ENCODE results near the gene ZFR.
"Not testable (repeated sequence)": the region's sequence is repeated elsewhere in the genome, so short reads cannot be mapped to it uniquely, and the experiment has no call there.

ZFR gene

GRCh38 chr5:32405507-32405906 is 39.0 kb downstream of the ZFR start:
- DNase-seq: no peak

DNA sequence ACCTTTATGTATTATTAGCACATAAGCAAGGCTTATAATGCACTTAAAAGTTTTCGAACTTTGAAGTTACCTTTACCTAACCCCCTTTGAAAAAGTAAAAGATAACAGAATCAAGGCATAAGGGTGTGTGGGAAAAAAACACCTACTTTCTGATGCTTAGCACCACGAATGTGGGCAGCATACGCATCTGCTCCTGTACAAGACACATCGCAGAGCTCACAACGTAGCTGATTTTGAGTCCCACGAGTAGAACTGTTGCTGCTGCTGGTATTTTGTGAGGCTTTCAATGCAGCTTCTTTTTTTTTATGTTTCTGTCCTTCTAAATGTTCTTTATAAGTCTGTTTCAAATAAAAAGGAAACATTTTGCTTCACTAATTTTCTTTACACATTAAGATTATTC is 40.8 kb downstream of the ZFR start:
- no peak for DNase-seq

DNA sequence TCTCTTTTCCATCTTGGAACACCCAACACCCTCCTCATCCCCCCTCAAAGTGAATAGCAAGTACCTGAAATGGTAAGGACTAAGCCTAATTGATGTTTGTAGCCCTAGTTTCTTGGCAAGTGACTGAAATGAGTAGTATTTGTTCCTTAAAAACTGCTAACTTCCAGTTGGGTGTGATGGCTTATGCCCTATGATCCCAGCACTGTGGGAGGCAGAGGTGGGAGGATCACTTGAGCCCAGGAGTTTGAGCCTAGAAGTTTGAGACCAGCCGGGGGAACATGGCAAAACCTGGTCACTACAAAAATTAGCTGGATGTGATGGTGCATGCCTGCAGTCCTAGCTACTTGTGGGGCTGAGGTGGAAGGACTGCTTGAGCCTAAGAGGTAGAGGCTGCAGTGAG is 44.1 kb downstream of the ZFR start:
- DNase-seq: no peak

DNA sequence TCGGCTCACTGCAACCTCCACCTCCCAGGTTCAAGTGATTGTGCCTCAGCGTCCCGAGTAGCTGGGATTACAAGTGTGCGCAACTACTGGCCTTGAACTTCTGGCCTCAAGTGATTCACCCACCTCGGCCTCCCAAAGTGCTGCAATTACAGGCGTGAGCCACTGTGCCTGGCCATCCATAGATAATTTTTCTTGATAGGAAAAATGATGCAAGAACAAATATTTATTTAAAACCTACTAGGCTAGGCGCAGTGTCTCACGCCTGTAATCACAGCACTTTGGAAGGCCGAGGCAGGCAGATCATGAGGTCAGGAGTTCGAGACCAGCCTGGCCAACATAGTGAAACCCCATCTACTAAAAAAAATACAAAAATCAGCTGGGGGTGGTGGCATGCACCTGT is 45.8 kb downstream of the ZFR start:
- DNase-seq: not testable (repeated sequence)

- DNase-seq: no peak
Observed at GRCh38 chr5:32394981-32395380, 49.6 kb downstream of the ZFR start.

DNA sequence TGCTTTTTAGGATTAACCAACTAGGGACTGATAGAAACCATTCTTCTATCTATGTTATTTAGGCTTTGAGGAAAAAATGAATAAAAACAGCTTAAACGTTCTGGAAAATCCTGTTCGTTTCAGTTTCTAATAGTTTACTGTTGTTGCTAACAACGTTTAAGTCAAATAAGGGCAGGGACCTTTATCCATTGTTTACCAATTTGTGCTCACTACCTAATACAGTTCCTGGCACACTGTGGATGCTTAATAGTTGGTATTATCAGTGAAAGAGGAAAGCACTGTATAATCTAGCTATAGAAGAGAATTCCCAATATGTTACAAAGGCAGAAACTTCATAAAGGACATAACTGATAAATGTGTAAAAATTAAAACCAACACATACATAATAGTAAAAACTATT is 52.5 kb downstream of the ZFR start:
- no peak for DNase-seq

GRCh38 chr5:32390819-32391591 is 53.5 kb downstream of the ZFR start:
- DNase-seq: no peak

DNA sequence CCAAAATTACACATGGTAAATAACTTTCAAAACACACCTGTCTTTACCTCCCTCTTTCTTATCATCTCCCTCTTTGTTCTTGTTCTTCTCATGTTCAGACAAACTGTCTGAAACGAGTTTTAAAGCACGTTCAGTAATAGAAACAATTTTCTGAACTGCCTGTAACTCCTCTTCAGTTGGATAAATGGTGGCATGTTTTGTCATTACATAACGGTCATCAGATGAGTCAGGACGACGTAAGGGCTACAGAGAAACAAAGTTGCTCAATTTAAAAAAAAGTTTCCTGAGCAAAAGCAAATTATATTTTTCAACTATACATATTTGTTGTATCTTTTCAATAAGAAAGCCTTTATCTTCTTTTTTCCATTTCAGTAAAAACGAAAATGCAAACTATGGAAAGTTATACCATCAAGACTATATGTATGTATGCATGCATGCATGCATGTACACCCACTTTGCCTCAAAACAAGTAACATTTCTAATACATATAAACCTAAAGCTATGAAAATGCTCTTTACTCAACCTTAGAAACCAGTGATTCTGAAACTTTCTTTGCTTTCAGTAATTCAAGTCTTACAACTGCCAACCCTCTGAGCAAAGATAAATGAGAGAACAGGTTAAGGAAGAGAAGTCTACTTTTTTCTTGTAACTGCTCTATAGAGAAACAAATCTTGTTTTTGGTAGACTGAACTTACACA is 56.0 kb downstream of the ZFR start:
- no peak for DNase-seq

DNA sequence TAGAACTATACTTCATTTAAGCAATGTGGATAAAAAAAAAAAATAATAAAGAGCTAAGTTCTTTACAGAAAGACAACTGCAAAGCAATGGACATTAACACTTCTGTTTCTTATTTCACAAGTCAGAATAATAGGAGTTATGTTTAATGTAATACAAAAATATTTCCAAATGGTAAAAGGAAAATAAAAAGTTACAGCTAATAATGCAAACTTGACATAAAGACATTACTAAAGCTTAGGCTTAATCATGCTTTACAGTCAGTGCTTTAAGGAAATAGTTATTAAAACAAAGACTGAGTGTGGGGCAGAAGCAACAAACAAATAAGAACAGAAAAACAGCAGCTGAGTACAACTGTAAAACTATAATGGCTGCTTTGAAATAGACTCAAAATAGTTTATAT is 56.7 kb downstream of the ZFR start:
- no peak for DNase-seq

DNA sequence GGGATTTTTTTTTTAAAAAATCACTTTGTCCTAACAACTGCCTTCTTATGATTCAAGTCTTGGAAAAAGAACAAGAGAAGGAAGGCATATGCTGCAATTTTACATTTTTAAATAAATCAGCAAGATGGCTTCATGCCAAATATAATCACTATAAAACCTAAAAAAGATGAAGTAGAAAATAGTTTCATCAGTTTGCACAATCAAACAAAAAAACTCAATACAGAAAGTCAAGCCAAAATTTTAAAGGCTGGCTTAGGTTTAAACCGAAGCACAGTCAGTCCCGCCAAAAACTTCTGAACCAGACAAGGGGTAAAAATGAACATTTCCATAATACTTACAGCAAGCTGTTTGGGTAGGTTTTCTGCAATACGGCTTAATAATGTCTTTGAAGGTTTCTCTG is 57.3 kb downstream of the ZFR start:
- DNase-seq: no peak

DNA sequence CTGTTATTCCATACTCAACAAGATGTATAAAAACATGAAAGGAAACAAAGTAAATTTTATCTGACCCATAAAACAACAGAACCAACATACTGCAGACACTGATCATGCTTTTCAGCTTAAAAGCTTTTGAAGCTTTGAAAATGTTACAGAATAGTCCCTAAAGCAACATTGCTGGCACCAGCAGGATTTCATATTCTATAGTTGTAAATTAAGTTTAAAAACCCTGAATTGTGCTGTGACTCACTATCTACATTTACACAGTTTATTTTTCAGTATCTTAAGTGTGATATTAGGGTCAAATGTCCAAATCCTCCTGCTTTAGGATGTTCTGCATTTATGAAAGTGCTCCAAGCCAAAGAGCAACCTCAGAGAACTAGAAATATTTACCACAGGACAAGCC is 59.9 kb downstream of the ZFR start:
- no peak for DNase-seq

DNA sequence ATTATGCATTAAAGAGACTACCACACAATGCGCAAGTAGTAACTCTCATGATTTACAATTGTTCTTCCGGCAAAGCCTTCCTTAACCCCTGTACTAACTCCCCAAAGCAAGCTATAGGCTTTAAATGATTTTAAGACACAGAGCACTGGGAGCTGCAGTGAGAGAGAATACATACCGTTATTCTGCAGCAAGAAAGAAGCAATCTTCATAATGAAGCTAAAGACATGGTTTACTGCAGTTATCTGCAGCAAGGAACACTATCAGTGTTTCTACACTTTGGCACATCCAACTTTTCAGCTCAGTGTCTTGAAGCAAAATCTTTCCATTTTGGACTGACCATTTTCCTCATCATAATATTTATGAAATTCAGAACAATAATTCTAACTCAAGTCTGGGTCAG is 61.0 kb downstream of the ZFR start:
- DNase-seq: no peak

DNA sequence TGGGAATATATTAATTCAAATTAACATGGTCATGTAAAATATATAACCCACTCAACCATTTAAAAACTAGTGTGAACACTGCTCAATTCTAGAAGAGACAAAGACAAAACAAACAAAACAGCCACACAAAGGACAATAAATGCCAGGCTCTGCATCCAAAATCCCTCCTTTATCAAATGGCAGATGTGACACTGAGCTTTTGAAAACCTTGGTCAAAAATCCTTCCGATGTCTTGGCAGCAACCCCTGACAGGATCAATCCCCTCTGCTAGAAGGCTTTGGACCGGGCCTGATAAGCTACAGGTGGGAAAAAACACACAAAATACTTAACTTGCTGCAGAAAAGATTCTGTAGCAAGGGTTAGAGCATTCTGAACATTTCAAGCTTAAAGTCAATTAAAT is 61.5 kb downstream of the ZFR start:
- DNase-seq: no peak

DNA sequence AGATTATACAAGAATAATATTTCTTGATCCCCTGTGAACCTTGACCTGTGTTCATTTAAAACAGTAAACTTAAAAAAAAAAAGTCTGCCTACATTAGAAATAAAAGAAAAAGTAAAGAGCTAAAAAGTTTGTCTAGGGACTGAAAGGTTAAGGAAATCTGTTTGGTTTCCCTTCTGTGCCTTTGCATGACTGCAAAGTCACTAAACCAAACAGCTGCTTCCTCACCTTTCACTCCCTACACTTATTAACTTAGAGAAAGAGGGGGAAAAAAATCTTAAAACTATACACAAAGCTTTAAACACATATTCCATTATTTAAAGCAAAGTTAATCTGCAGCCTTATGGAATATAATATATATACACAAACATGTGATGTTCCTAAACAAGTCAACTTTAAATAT is 65.1 kb downstream of the ZFR start:
- no peak for DNase-seq

DNA sequence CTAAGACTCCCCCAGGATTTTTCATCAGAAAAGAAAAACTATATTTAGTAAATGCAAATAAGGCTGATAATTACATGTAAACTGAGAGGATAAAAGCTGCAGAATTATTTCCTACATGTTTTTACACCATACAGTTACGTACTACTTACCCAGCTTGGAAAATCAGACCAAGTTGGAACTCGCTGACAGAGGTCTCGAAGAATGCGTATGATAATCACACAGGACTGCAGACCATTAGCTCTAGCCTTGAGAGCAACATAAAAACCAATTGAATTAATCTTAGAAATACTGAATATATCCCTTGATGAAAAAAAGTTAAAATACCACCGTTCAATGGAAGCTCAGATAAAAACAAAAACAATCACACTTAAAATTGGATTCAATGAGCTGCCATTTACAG is 65.6 kb downstream of the ZFR start:
- DNase-seq: no peak

DNA sequence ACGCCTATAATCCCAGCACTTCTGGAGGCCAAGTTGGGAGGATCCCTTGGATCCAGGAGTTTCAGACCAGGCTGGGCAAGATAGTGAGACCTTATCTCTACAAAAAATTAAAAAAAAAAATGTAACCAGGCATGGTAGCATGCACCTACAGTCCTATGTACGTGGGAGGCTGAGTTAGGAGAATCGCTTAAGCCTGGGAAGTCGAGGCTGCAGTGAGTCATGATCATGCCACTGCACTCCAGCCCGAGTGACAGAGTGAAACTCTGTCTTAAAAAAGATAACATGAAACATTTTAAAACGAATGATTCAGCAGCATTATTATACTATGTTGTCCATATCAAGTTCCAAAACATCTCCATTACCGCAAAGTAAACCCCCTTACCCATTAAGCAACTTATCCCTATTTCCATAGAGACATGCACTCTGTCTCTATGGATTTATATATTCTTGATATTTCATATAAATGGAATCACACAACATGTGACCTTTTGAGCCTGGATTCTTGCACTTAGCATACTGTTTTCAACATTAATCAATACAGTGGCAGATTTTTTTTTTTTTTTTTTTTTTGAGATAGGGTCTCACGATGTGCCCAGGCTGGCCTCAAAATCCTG is 74.9 kb downstream of the ZFR start:
- DNase-seq: no peak

- no peak for DNase-seq
Observed at GRCh38 chr5:32369032-32369431, 75.5 kb downstream of the ZFR start.

- DNase-seq: not testable (repeated sequence)
Observed at GRCh38 chr5:32367271-32367670, 77.3 kb downstream of the ZFR start.

- no peak for DNase-seq
Observed at GRCh38 chr5:32365623-32366022, 78.9 kb downstream of the ZFR start.

DNA sequence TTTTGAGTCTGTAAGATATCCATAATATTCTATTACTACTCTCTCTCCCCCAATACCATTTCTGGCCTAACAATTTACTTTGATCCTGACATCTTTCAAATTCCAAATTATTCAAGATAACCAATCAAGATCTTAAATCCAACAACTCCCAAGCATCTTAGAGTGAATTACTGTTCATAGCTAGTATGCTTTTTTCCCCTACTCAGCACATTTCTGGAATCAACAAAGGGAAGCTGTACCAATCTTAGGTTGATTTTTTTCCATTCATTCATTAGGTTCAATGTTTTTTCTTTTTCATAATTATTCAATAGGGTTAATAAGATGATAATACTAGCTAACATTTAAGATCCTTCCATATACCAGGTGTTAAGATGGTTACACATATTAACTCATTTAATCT is 81.5 kb downstream of the ZFR start:
- DNase-seq: no peak

DNA sequence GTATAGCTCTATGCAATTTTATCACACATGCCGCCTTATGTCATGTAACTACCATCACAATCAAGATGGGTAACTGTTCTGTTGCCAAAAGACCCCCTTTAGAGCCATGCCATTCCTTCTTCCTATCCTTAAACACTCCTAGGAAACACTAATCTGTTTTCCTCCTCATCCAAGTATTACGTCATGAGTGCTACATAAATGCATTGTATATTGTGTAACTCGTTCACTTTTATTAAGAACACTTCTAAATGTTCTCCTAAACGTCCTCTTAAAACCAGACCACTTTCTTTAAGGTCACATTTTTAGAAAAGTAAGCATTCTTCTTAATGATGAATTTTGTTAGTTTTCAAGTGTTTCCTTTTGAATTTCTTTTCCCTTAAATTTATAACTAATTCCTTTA is 82.0 kb downstream of the ZFR start:
- no peak for DNase-seq

DNA sequence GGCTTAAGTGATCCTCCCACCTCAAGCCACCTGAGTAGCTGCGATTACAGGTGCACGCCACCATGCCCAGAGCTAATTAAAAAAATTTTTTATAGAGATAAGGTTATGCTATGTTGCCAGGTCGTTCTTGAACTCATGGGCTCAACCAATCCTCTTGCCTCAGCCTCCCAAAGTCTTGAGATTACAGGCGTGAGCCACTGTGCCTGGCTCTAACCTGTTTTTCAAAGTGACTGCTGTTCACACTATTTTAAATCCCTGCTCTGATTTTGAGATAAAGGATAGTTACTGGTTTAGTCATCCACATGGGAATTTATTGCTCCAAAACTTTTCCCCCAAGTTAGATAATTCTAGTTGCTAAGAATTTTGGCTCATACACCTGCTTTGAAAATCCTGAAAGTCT is 83.6 kb downstream of the ZFR start:
- DNase-seq: no peak

GRCh38 chr5:32358611-32359010 is 85.9 kb downstream of the ZFR start:
- no peak for DNase-seq

GRCh38 chr5:32357658-32358057 is 86.9 kb downstream of the ZFR start:
- no peak for DNase-seq
